HEK293 (cell line): ENCODE data around the gene PRELID2.

Source experiments
- CTCF ChIA-PET: fragments of 350-600 bp; formaldehyde crosslinking; extraction: SDS; loops from one replicate; lab custom pipeline; 2021; ENCODE audit warnings: antibody characterized with exemption; lab: Yijun Ruan, JAX
- POLR2A ChIA-PET: fragments of 300-600 bp; formaldehyde crosslinking; extraction: SDS; loops from one replicate; lab custom pipeline; 2020; ENCODE audit warnings: antibody characterized with exemption, inconsistent platforms; lab: Yijun Ruan, JAX
- H3K27ac ChIP-seq: fragments of 200-500 bp; sonication (Bioruptor generic); 2 replicates; pipeline ENCODE4 v1.5.1; 2014; ENCODE audit warnings: low read depth, low read length, control low read depth, inconsistent platforms; ENCODE audit errors: extremely low read depth
- H3K36me3 ChIP-seq, 2 experiments: fragments of 200-500 bp in 1 of 2; sonication (Bioruptor generic) in 1 of 2; 1 replicate in 1 of 2; 2 replicates in 1 of 2; pipeline ENCODE4 v1.5.1; 2014 to 2017; ENCODE audit warnings: inconsistent platforms in 2 of 2, low read length in 2 of 2; ENCODE audit not compliant: control insufficient read depth in 2 of 2, insufficient read depth in 1 of 2
- H3K4me1 ChIP-seq: fragments of 200-500 bp; sonication (Bioruptor generic); 2 replicates; pipeline ENCODE4 v1.5.1; 2014; ENCODE audit warnings: mild to moderate bottlenecking, low read length, inconsistent platforms; ENCODE audit not compliant: control insufficient read depth, insufficient read depth
- H3K4me3 ChIP-seq: 2 replicates; pipeline ENCODE4 v1.5.1; 2011; ENCODE audit warnings: low read depth, mild to moderate bottlenecking, control low read depth, low read length, moderate library complexity
- H3K9me3 ChIP-seq: fragments of 200-500 bp; sonication (Bioruptor generic); 2 replicates; pipeline ENCODE4 v1.5.1; 2014; ENCODE audit warnings: low read depth, low read length, inconsistent platforms; ENCODE audit not compliant: control insufficient read depth, insufficient read depth
- EGR2 ChIP-seq: fragments of 450-650 bp; formaldehyde crosslinking; IDR thresholded peaks from 2 replicates; pipeline ENCODE4 v1.5.1; 2016; ENCODE audit warnings: low read depth, missing biosample characterization, missing genetic modification characterization
- SALL2 ChIP-seq: fragments of 450-650 bp; formaldehyde crosslinking; IDR thresholded peaks from 2 replicates; pipeline ENCODE4 v1.5.0; 2017; ENCODE audit warnings: missing biosample characterization, mild to moderate bottlenecking, missing genetic modification characterization, borderline replicate concordance
- ZFHX2 ChIP-seq: fragments of 450-650 bp; formaldehyde crosslinking; conservative IDR thresholded peaks from 2 replicates; pipeline ENCODE4 v1.5.1; 2016; ENCODE audit warnings: missing biosample characterization, missing genetic modification characterization
- ZIC2 ChIP-seq: fragments of 450-650 bp; formaldehyde crosslinking; IDR thresholded peaks from 2 replicates; pipeline ENCODE4 v1.5.1; 2016; ENCODE audit warnings: missing biosample characterization, missing genetic modification characterization
- ZNF10 ChIP-seq: fragments of 450-650 bp; formaldehyde crosslinking; IDR thresholded peaks from 2 replicates; pipeline ENCODE4 v1.5.1; 2017; ENCODE audit warnings: missing biosample characterization, missing genetic modification characterization
- ZNF121 ChIP-seq: fragments of 450-650 bp; formaldehyde crosslinking; IDR thresholded peaks from 2 replicates; pipeline ENCODE4 v1.5.1; 2016; ENCODE audit warnings: missing biosample characterization, missing genetic modification characterization
- ZNF266 ChIP-seq: fragments of 450-650 bp; formaldehyde crosslinking; IDR thresholded peaks from 2 replicates; pipeline ENCODE4 v1.5.1; 2016; ENCODE audit warnings: missing biosample characterization, missing genetic modification characterization, low read depth
- ZNF548 ChIP-seq: fragments of 450-650 bp; formaldehyde crosslinking; IDR thresholded peaks from 2 replicates; pipeline ENCODE4 v1.5.1; 2016; ENCODE audit warnings: missing biosample characterization, missing genetic modification characterization
- TF ChIP-seq, protein P1 (sequence below): fragments of 450-650 bp; formaldehyde crosslinking; conservative IDR thresholded peaks from 2 replicates; pipeline ENCODE4 v1.5.1; 2016; ENCODE audit warnings: low read depth, missing biosample characterization, missing genetic modification characterization
- TF ChIP-seq, protein P2 (sequence below): fragments of 450-650 bp; formaldehyde crosslinking; IDR thresholded peaks from 2 replicates; pipeline ENCODE4 v1.5.1; 2016; ENCODE audit warnings: missing biosample characterization, missing genetic modification characterization, low read depth
- TF ChIP-seq, protein P3 (sequence below): IDR thresholded peaks from 2 replicates; pipeline ENCODE4 v1.6.1; 2011; ENCODE audit warnings: mild to moderate bottlenecking, low read depth, low read length, borderline replicate concordance
- TF ChIP-seq, protein P4 (sequence below): fragments of 450-650 bp; formaldehyde crosslinking; IDR thresholded peaks from 2 replicates; pipeline ENCODE4 v1.5.0; 2017; ENCODE audit warnings: missing biosample characterization, missing genetic modification characterization, borderline replicate concordance
- TF ChIP-seq, protein P5 (sequence below): fragments of 450-650 bp; formaldehyde crosslinking; IDR thresholded peaks from 2 replicates; pipeline ENCODE4 v1.5.1; 2017; ENCODE audit warnings: missing biosample characterization, missing genetic modification characterization

Gene PRELID2

DNA sequence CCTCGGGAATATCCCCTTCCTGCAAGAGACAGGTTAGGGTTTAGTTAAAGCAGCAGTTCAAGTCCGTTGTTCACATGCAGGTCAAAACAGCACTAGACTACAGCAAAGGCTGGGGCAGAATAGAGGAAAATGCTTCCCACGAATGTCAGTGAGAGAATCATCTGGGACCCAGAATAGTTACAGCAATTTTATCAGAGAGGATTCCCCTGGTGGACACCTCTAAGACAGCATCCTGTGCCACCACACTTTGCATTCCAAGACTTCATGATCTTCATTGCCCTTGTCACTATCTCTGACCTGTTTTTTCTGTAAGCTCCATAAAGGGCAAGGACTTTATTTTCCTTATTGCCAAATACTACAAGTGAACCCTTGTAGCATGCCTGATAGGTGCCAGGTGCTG lies 24.8 kb upstream of the PRELID2 start:
- no peak for TF ChIP-seq ZIC2 (tag by site-specific recombination)
- TF ChIP-seq, protein P1, sequence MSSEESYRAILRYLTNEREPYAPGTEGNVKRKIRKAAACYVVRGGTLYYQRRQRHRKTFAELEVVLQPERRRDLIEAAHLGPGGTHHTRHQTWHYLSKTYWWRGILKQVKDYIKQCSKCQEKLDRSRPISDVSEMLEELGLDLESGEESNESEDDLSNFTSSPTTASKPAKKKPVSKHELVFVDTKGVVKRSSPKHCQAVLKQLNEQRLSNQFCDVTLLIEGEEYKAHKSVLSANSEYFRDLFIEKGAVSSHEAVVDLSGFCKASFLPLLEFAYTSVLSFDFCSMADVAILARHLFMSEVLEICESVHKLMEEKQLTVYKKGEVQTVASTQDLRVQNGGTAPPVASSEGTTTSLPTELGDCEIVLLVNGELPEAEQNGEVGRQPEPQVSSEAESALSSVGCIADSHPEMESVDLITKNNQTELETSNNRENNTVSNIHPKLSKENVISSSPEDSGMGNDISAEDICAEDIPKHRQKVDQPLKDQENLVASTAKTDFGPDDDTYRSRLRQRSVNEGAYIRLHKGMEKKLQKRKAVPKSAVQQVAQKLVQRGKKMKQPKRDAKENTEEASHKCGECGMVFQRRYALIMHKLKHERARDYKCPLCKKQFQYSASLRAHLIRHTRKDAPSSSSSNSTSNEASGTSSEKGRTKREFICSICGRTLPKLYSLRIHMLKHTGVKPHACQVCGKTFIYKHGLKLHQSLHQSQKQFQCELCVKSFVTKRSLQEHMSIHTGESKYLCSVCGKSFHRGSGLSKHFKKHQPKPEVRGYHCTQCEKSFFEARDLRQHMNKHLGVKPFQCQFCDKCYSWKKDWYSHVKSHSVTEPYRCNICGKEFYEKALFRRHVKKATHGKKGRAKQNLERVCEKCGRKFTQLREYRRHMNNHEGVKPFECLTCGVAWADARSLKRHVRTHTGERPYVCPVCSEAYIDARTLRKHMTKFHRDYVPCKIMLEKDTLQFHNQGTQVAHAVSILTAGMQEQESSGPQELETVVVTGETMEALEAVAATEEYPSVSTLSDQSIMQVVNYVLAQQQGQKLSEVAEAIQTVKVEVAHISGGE (tag by site-specific recombination) = no peak
- no peak for TF ChIP-seq ZNF10 (tag by site-specific recombination)
- TF ChIP-seq ZNF548 = no peak
- TF ChIP-seq, protein P2, sequence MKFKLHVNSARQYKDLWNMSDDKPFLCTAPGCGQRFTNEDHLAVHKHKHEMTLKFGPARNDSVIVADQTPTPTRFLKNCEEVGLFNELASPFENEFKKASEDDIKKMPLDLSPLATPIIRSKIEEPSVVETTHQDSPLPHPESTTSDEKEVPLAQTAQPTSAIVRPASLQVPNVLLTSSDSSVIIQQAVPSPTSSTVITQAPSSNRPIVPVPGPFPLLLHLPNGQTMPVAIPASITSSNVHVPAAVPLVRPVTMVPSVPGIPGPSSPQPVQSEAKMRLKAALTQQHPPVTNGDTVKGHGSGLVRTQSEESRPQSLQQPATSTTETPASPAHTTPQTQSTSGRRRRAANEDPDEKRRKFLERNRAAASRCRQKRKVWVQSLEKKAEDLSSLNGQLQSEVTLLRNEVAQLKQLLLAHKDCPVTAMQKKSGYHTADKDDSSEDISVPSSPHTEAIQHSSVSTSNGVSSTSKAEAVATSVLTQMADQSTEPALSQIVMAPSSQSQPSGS (tag by site-specific recombination) = no peak
- no peak for TF ChIP-seq ZNF121 (tag by site-specific recombination)
- TF ChIP-seq ZNF266 (tag by site-specific recombination) = no peak
- no peaks in the 10 kb centered on the region for H3K9me3 ChIP-seq
- ChIA-PET CTCF (interaction anchor here (1.2 kb wide), 1 partner anchor 28 kb away, joined by 4 read pairs; no protein-coding TSS in a partner anchor), POLR2A (no interaction called here)
- no peaks in the 10 kb centered on the region for H3K4me1 ChIP-seq
- no peaks in the 10 kb centered on the region for H3K36me3 ChIP-seq
- no peak overlapping the region for H3K4me3 ChIP-seq
- H3K27ac ChIP-seq = no peak overlapping the region

DNA sequence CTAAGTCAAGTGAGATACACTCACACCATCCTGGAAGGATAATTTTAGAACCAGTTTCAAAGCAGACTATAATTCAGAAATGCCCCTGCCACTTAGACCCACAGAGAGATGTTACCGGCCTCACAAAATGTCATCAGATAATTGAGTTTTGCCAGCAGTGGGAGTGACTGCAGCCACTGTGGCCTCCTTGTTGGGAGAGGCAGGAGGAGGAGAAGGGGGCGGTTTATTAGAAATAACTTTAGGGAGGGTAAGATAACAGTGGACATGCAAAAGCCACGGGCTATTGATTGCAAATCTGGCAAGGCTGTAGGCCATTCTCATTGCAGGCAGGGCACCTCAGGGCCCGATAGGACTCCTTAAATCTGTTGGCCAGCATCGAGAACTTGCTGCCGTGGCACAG lies 24.3 kb upstream of the PRELID2 start:
- TF ChIP-seq, protein P3, sequence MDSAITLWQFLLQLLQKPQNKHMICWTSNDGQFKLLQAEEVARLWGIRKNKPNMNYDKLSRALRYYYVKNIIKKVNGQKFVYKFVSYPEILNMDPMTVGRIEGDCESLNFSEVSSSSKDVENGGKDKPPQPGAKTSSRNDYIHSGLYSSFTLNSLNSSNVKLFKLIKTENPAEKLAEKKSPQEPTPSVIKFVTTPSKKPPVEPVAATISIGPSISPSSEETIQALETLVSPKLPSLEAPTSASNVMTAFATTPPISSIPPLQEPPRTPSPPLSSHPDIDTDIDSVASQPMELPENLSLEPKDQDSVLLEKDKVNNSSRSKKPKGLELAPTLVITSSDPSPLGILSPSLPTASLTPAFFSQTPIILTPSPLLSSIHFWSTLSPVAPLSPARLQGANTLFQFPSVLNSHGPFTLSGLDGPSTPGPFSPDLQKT = no peak
- TF ChIP-seq SALL2 (tag by site-specific recombination) (no peak), ZFHX2 (tag by site-specific recombination) (peak; percentile 38), EGR2 (peak; percentile 63)
- Histone ChIP-seq H3K4me3 (no peak overlapping the region), H3K27ac (no peak overlapping the region), H3K36me3 (no peaks in the 10 kb centered on the region), H3K9me3 (no peaks in the 10 kb centered on the region), H3K4me1 (no peaks in the 10 kb centered on the region)
- ChIA-PET CTCF (interaction anchor here (1.2 kb wide), 1 partner anchor 28 kb away, joined by 4 read pairs; no protein-coding TSS in a partner anchor), POLR2A (no interaction called here)

DNA sequence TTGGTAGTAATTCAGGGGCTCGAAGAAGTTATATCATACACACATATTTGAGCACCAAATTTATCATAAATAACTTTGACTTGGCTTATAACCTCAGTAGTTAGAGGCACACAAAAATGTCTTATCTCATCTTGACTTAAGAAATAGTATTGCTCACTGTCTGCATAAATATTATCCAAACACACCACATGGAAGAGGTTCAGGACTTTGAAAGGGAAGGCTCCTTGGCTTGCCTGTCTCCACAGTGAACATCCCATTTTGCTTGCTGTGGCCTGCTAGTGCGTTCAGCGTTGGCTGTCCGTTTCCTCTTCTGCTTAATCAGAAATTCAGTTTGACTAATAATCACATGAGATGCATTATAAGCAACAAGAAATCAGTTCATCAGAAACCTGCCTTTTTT lies 23.8 kb upstream of the PRELID2 start:
- TF ChIP-seq, protein P4, sequence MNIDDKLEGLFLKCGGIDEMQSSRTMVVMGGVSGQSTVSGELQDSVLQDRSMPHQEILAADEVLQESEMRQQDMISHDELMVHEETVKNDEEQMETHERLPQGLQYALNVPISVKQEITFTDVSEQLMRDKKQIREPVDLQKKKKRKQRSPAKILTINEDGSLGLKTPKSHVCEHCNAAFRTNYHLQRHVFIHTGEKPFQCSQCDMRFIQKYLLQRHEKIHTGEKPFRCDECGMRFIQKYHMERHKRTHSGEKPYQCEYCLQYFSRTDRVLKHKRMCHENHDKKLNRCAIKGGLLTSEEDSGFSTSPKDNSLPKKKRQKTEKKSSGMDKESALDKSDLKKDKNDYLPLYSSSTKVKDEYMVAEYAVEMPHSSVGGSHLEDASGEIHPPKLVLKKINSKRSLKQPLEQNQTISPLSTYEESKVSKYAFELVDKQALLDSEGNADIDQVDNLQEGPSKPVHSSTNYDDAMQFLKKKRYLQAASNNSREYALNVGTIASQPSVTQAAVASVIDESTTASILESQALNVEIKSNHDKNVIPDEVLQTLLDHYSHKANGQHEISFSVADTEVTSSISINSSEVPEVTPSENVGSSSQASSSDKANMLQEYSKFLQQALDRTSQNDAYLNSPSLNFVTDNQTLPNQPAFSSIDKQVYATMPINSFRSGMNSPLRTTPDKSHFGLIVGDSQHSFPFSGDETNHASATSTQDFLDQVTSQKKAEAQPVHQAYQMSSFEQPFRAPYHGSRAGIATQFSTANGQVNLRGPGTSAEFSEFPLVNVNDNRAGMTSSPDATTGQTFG = no peak
- TF ChIP-seq, protein P5, sequence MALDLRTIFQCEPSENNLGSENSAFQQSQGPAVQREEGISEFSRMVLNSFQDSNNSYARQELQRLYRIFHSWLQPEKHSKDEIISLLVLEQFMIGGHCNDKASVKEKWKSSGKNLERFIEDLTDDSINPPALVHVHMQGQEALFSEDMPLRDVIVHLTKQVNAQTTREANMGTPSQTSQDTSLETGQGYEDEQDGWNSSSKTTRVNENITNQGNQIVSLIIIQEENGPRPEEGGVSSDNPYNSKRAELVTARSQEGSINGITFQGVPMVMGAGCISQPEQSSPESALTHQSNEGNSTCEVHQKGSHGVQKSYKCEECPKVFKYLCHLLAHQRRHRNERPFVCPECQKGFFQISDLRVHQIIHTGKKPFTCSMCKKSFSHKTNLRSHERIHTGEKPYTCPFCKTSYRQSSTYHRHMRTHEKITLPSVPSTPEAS (tag by site-specific recombination) = no peak

More for the DNA sequence above, 23.8 kb upstream of the PRELID2 start:
- Histone ChIP-seq H3K4me1 (no peaks in the 10 kb centered on the region), H3K9me3 (no peaks in the 10 kb centered on the region), H3K36me3 (no peaks in the 10 kb centered on the region), H3K4me3 (no peak overlapping the region), H3K27ac (no peak overlapping the region)
- POLR2A ChIA-PET = no interaction called here
- CTCF ChIA-PET = interaction anchor here (1.8 kb wide), 1 partner anchor 29 kb away, joined by 6 read pairs; no protein-coding TSS in a partner anchor
